GM12801 (cell line): Measurements from ENCODE around the gene COX14.

Source experiments
- CTCF ChIP-seq: IDR thresholded peaks from one replicate; pipeline ENCODE4 v1.5.1; 2011; ENCODE audit warnings: control low read depth; ENCODE audit not compliant: insufficient read length; ENCODE audit errors: extremely low read depth

Gene COX14

GRCh38 chr12:50072198-50072907, 39.7 kb upstream of the COX14 start:
- no peak for TF ChIP-seq CTCF

GRCh38 chr12:50073206-50073605, 38.8 kb upstream of the COX14 start:
- no peak for TF ChIP-seq CTCF

GRCh38 chr12:50073712-50074111, 38.3 kb upstream of the COX14 start:
- no peak for TF ChIP-seq CTCF

- no peak for TF ChIP-seq CTCF
Observed at GRCh38 chr12:50074936-50075807, 36.9 kb upstream of the COX14 start.

GRCh38 chr12:50075808-50076170, 36.2 kb upstream of the COX14 start:
- no peak for TF ChIP-seq CTCF

GRCh38 chr12:50077099-50077498, 34.9 kb upstream of the COX14 start:
- TF ChIP-seq CTCF, result no peak

GRCh38 chr12:50078281-50078680, 33.8 kb upstream of the COX14 start:
- no peak for TF ChIP-seq CTCF
